ENCODE measurements around the gene CHST11.

- TF ChIP-seq CTCF (IDR thresholded peaks at IDR 0.05; ENCODE audit: borderline replicate concordance, extremely low read depth, low read length, poor library complexity, severe bottlenecking) (no peak), EZH2 (IDR thresholded peaks at IDR 0.05; ENCODE audit: borderline replicate concordance, low read depth, low read length, severe bottlenecking) (no peak)
Measured at GRCh38 chr12:104533134-104533533, 76.4 kb downstream of the CHST11 start.

Measured in DND-41 (cell line).